ENCODE measurements around the gene STX11. TPM values are rescaled to one million over a fixed set of nuclear protein-coding genes. Genes with fewer than 3 reads are reported as not detected.

Gene STX11
- total RNA-seq, 1 experiment from 2014 or later = 3.2 TPM

GRCh38 chr6:144159742-144160141, 9.4 kb downstream of the STX11 start:
- ATAC-seq = no peak
- CTCF ChIA-PET = no interaction called here
- no peak overlapping the region for H3K27ac ChIP-seq (ENCODE audit: low read length)
- TF ChIP-seq POLR2AphosphoS5 (IDR thresholded peaks at IDR 0.05; ENCODE audit: low read depth, low read length) = no peak
- no peak for TF ChIP-seq SIN3A (IDR thresholded peaks at IDR 0.05; ENCODE audit: borderline replicate concordance, insufficient read depth, low read depth, low read length)
- TF ChIP-seq TCF7L2 (IDR thresholded peaks at IDR 0.05; ENCODE audit: low read depth, low read length) = no peak
- TF ChIP-seq CTCF (IDR thresholded peaks at IDR 0.05) = no peak
- no peak for TF ChIP-seq REST (IDR thresholded peaks at IDR 0.05; ENCODE audit: insufficient read depth in 1 of 2, low read depth in 2 of 2, low read length in 1 of 2)
- H3K27me3 ChIP-seq (ENCODE audit: control insufficient read depth, insufficient read depth, low read length) = no peaks in the 10 kb centered on the region
- no peaks in the 10 kb centered on the region for H3K36me3 ChIP-seq (ENCODE audit: control insufficient read depth, insufficient read depth, low read length)
- POLR2A ChIA-PET = no interaction called here
- no peak for DNase-seq (ENCODE audit: low read depth, low spot score)
- H3K4me1 ChIP-seq (ENCODE audit: control insufficient read depth, insufficient read depth, low read length) = peaks cover 4% of the 10 kb centered on the region; the same call in 1 of the 2 replicates
- in situ Hi-C loops (cut with HindIII; ENCODE audit: low pct_unique_long_range_greater_than_20kb, low sequenced_read_pairs) (no loop called here), intact Hi-C loops (cut with micrococcal nuclease; ENCODE audit: unreplicated experiment) (no loop called here)
- no TSS peak for BruUV-seq (replicated peaks)
- H3K4me3 ChIP-seq (ENCODE audit: low read depth in 2 of 2, low read length in 2 of 2) = no peak overlapping the region
- H3K9me3 ChIP-seq (ENCODE audit: control insufficient read depth, insufficient read depth, low read depth, low read length) = no peaks in the 10 kb centered on the region

- TF ChIP-seq TCF7L2 (IDR thresholded peaks at IDR 0.05; ENCODE audit: low read depth, low read length) = no peak
- TF ChIP-seq CTCF (IDR thresholded peaks at IDR 0.05) = no peak
- no peak for TF ChIP-seq POLR2AphosphoS5 (IDR thresholded peaks at IDR 0.05; ENCODE audit: low read depth, low read length)
- no peak for TF ChIP-seq SIN3A (IDR thresholded peaks at IDR 0.05; ENCODE audit: borderline replicate concordance, insufficient read depth, low read depth, low read length)
- no peak for TF ChIP-seq REST (IDR thresholded peaks at IDR 0.05; ENCODE audit: insufficient read depth in 1 of 2, low read depth in 2 of 2, low read length in 1 of 2)
- no TSS peak for BruUV-seq (replicated peaks)
- no peak overlapping the region for H3K27ac ChIP-seq (ENCODE audit: low read length)
- H3K27me3 ChIP-seq (ENCODE audit: control insufficient read depth, insufficient read depth, low read length) = no peaks in the 10 kb centered on the region
- POLR2A ChIA-PET = no interaction called here
- DNase-seq (ENCODE audit: low read depth, low spot score) (no peak), ATAC-seq (no peak)
- H3K4me3 ChIP-seq (ENCODE audit: low read depth in 2 of 2, low read length in 2 of 2) = no peak overlapping the region
- intact Hi-C loops (cut with micrococcal nuclease; ENCODE audit: unreplicated experiment) (no loop called here), in situ Hi-C loops (cut with HindIII; ENCODE audit: low pct_unique_long_range_greater_than_20kb, low sequenced_read_pairs) (no loop called here)
- H3K36me3 ChIP-seq (ENCODE audit: control insufficient read depth, insufficient read depth, low read length) = no peaks in the 10 kb centered on the region
- H3K4me1 ChIP-seq (ENCODE audit: control insufficient read depth, insufficient read depth, low read length) = peaks cover 4% of the 10 kb centered on the region; the same call in 1 of the 2 replicates
- H3K9me3 ChIP-seq (ENCODE audit: control insufficient read depth, insufficient read depth, low read depth, low read length) = no peaks in the 10 kb centered on the region
- CTCF ChIA-PET = no interaction called here
Observed at GRCh38 chr6:144160431-144161005, 10.2 kb downstream of the STX11 start.

Measured in Panc1 (cell line).